GM18520 (cell line): ENCODE results near the gene RHOB.
"Not testable (repeated sequence)": the region's sequence is repeated elsewhere in the genome, so short reads cannot be mapped to it uniquely, and the experiment has no call there.

Experiments
- ATAC-seq: cut with Tn5 transposase; IDR thresholded peaks from one replicate; pipeline ENCODE4 v1.9.1; 2021; ENCODE audit not compliant: unreplicated experiment

The RHOB gene

GRCh38 chr2:20422402-20423271, 24.2 kb upstream of the RHOB start:
- ATAC-seq = no peak

- ATAC-seq = no peak
Measured at GRCh38 chr2:20423359-20423758, 23.5 kb upstream of the RHOB start.

GRCh38 chr2:20423847-20424246, 23.0 kb upstream of the RHOB start:
- ATAC-seq = no peak

GRCh38 chr2:20424300-20425290, 22.3 kb upstream of the RHOB start:
- peak; percentile 61 for ATAC-seq

- ATAC-seq = no peak
Measured at GRCh38 chr2:20425371-20425881, 21.4 kb upstream of the RHOB start.

DNA sequence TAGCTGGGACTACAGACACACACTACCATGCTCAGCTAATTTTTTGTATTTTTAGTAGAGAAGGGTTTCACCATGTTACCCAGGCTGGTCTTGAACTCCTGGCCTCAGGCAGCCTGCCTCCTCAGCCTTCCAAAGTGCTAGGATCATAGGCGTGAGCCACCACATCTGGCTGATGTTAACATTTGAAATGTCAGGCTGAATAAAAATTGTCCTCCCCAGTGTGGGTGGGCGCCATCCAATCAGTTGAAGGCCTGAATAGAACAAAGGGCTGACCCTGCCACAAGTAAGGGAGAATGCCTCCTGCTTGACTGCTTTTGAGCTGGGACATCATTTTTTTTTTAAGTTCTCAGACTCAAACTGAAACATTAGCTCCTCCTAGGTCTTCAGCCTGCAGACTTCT, 21.0 kb upstream of the RHOB start:
- no peak for ATAC-seq

DNA sequence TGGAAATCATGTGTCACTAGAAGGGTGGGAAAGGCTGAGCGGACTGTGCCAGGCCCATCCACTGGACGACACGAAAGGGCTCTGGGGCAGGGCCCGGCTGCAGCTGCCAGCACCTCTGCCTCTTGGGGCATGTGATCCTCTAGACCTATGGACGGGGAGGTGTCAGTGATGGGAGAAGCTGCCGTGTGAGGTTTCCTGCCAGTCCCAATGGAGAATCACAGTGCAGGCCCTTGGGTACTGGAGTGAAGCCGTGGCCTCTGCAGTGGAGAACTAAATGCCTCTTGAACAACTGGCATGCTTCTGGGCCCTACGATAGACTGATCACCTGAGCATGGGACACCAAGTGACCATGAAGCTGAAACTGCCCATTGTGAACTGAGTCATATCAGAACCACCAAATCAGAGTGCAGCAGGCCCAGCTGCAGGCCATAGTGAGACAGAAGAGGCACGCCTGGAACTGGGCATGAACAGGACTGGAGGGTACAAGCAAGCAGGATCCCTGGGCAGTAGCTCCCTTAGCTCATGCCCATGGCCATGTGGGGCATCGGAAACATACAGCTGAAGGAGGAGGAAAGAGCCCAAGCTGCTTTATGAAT, 18.8 kb upstream of the RHOB start:
- ATAC-seq = no peak

GRCh38 chr2:20428717-20429490, 18.0 kb upstream of the RHOB start:
- ATAC-seq = no peak

GRCh38 chr2:20429528-20429927, 17.3 kb upstream of the RHOB start:
- ATAC-seq = peak; percentile 42

- no peak for ATAC-seq
Measured at GRCh38 chr2:20430035-20430434, 16.8 kb upstream of the RHOB start.

DNA sequence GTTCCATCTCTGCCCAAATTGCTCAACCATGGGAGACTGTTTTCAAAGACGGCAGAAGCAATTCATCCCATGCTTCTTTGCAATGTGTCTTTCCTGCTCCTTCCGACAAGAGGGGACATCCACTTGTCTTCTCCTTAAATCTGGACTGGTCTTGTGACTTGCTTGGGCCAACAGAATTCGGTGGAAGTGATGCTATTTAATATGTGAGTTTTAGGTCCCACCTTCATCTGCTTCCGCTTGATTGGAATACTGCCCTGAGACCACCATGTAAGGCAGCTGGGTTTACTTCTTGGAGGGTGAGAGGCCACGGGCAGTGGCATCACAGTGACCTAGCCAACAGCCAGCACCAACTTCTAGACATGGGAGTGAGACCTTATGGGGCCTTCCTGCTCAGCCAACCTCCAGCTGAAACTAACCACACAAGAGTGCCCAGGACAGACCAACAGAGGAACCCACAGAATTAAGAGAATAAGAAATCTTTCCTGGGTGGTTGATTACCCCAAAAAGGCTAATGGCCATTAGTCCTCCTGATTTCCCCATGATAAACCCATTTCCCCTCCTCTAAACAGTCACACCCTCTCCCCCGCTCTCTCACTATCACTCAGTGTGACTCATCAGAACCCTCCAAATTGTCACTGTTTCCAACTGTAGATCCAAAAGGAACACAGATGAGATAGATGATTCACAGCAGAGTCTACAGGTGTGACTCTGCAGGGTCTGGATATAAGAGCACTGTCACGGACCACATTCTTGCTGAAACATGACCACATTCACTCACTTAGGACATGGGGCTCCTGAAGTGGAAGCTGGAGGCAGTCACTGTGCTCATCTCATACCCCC, 16.2 kb upstream of the RHOB start:
- ATAC-seq = peak; percentile 63

GRCh38 chr2:20431301-20431698, 15.6 kb upstream of the RHOB start:
- no peak for ATAC-seq

DNA sequence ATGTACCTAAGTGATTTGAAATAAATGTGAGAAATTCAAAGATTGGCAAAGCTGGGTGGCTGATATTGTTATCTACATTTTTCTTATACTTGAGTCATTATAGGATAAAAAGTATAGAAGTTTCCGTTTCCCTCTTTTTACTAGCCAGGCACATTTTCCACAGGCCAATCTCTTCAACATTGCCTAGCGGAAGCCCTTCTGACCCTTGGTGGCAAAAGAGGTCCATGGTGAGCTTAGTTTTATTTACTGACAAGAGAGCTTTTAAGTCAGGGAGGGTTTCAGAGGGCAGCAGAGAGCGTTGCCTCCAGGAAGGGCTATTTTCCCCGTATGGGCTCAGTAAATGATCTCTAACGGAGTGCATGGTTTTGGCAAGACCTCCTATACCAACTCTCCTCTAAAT, 15.1 kb upstream of the RHOB start:
- no peak for ATAC-seq

DNA sequence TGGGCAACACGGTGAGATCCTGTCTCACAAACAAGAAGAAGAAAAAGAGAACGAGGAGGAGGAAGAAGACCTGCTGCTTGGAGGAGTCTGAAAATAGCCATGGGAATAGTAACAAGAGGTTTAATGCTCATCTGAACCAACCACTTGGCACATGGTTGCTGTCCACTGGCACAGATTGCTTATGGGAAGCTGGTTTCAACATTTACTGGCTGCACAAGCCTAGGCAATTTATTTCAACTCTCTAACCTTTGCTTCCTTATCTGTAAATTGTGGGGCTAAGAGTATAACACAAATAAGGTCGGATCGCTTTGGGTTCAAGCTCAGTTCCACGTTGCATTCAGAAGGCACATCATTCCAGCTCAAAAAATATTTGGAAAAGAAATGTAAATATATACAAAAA, 14.2 kb upstream of the RHOB start:
- ATAC-seq = no peak

DNA sequence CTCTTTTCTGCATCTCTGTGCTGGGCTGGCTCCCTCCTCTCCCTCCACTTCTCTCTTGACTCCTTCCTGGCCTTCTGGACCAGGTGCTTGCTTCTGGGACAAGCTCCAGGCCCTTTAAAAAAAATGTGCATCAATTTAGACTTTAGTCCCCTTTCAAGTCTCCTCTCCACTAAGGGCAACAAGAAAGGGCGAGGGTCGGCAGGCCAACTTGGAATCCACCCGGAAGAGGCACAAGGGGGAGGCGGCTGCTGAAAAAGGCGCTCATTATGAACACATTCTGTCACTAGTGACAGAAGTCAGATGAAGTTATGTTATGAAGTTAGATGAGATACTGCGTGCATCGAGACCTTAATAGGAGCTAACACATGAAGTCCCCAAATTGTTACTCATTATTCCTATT, 13.6 kb upstream of the RHOB start:
- no peak for ATAC-seq

DNA sequence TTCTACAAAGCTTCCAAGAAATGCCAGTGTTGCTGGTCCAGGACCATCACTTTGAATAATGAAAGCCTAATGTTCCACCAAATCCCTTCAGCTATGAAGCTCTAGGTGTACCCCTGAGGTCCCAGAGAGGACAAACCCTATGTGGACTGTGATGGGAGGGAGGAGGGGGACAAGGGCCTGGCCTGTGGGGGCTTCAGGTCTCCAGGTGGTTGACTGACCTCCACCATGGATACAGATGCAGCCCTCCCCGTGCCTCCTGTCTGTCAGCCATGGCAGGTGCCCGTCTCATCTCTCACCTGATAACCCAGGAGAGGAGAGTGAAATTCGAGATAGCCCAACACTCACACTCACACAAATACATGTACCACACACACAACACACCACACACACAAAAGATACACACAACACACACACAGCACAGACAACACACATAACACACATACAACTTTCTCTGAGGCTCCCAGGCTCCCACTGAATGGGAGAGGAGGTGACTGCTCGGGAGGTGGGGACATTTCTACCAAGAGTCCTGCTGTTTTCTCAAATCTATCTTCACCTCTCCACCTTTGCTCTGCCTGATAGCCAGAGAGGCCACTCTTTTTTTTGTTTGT, 12.8 kb upstream of the RHOB start:
- ATAC-seq = no peak

- no peak for ATAC-seq
Measured at GRCh38 chr2:20434588-20435294, 12.1 kb upstream of the RHOB start.

- not testable (repeated sequence) for ATAC-seq
Measured at GRCh38 chr2:20435456-20435855, 11.4 kb upstream of the RHOB start.
